ENCODE measurements around the gene PAWR. TPM values are rescaled to one million over a fixed set of nuclear protein-coding genes. Genes with fewer than 3 reads are reported as not detected.

The PAWR gene
- total RNA-seq, 1 donor from 2014 or later = 204 TPM

GRCh38 chr12:79659961-79660431 is 30.8 kb downstream of the PAWR start:
- no peak for DNase-seq (ENCODE audit: low read depth)
- FAIRE-seq = peak; percentile 82
- Histone ChIP-seq H4K20me1 (ENCODE audit: insufficient read depth, low read length) (peaks cover 64% of the 10 kb centered on the region), H3K9me3 (ENCODE audit: insufficient read depth, low read depth, low read length) (no peaks in the 10 kb centered on the region), H3K4me3 (ENCODE audit: insufficient read depth, low read depth, low read length) (no peak overlapping the region), H3K9ac (ENCODE audit: low read length) (no peak overlapping the region), H3K4me1 (ENCODE audit: insufficient read depth, low read length) (peaks cover 2% of the 10 kb centered on the region), H3K27ac (ENCODE audit: low read depth, low read length) (no peak overlapping the region), H3K79me2 (ENCODE audit: insufficient read depth, low read length) (peaks cover 99% of the 10 kb centered on the region), H3K4me2 (ENCODE audit: low read length) (no peak overlapping the region), H2AFZ (ENCODE audit: low read depth, low read length) (no peak overlapping the region), H3K36me3 (ENCODE audit: insufficient read depth, low read length) (peaks cover 16% of the 10 kb centered on the region), H3K27me3 (ENCODE audit: insufficient read depth, low read length) (no peaks in the 10 kb centered on the region)
- no peaks in the 10 kb centered on the region for H3K27me3 Mint-ChIP-seq (ENCODE audit: low read depth, unreplicated experiment)
- H3K4me1 Mint-ChIP-seq (ENCODE audit: low read depth, unreplicated experiment) = peaks cover 13% of the 10 kb centered on the region
- no peak overlapping the region for H3K4me3 Mint-ChIP-seq (ENCODE audit: unreplicated experiment)
- H3K27ac Mint-ChIP-seq (ENCODE audit: unreplicated experiment) = no peak overlapping the region
- H3K9me3 Mint-ChIP-seq (ENCODE audit: unreplicated experiment) = no peaks in the 10 kb centered on the region
- TF ChIP-seq EZH2 (IDR thresholded peaks at IDR 0.05; ENCODE audit: insufficient read depth, low read length) (no peak), CTCF (IDR thresholded peaks at IDR 0.05; ENCODE audit: insufficient read depth, low read depth, low read length) (no peak)
- H3K36me3 Mint-ChIP-seq (ENCODE audit: low read depth, unreplicated experiment) = peaks cover 2% of the 10 kb centered on the region

GRCh38 chr12:79658221-79658620 is 32.5 kb downstream of the PAWR start:
- peaks cover 71% of the 10 kb centered on the region for H4K20me1 ChIP-seq (ENCODE audit: insufficient read depth, low read length)
- no peaks in the 10 kb centered on the region for H3K9me3 Mint-ChIP-seq (ENCODE audit: unreplicated experiment)
- H3K27ac ChIP-seq (ENCODE audit: low read depth, low read length) = no peak overlapping the region
- no peak overlapping the region for H3K4me2 ChIP-seq (ENCODE audit: low read length)
- no peak overlapping the region for H3K4me3 ChIP-seq (ENCODE audit: insufficient read depth, low read depth, low read length)
- no peak overlapping the region for H3K27ac Mint-ChIP-seq (ENCODE audit: unreplicated experiment)
- DNase-seq (ENCODE audit: low read depth) (peak; percentile 50), FAIRE-seq (no peak)
- H3K36me3 ChIP-seq (ENCODE audit: insufficient read depth, low read length) = peaks cover 12% of the 10 kb centered on the region
- H2AFZ ChIP-seq (ENCODE audit: low read depth, low read length) = no peak overlapping the region
- peaks cover 99% of the 10 kb centered on the region for H3K79me2 ChIP-seq (ENCODE audit: insufficient read depth, low read length)
- no peaks in the 10 kb centered on the region for H3K27me3 ChIP-seq (ENCODE audit: insufficient read depth, low read length)
- H3K36me3 Mint-ChIP-seq (ENCODE audit: low read depth, unreplicated experiment) = peaks cover 8% of the 10 kb centered on the region
- no peak for TF ChIP-seq CTCF (IDR thresholded peaks at IDR 0.05; ENCODE audit: insufficient read depth, low read depth, low read length)
- TF ChIP-seq EZH2 (IDR thresholded peaks at IDR 0.05; ENCODE audit: insufficient read depth, low read length) = no peak
- no peak overlapping the region for H3K4me3 Mint-ChIP-seq (ENCODE audit: unreplicated experiment)
- H3K4me1 Mint-ChIP-seq (ENCODE audit: low read depth, unreplicated experiment) = peaks cover 18% of the 10 kb centered on the region
- H3K4me1 ChIP-seq (ENCODE audit: insufficient read depth, low read length) = peaks cover 2% of the 10 kb centered on the region
- H3K9ac ChIP-seq (ENCODE audit: low read length) = no peak overlapping the region
- no peaks in the 10 kb centered on the region for H3K27me3 Mint-ChIP-seq (ENCODE audit: low read depth, unreplicated experiment)
- H3K9me3 ChIP-seq (ENCODE audit: insufficient read depth, low read depth, low read length) = no peaks in the 10 kb centered on the region

GRCh38 chr12:79657136-79657535 is 33.6 kb downstream of the PAWR start:
- Mint-ChIP-seq H3K36me3 (ENCODE audit: low read depth, unreplicated experiment) (peaks cover 8% of the 10 kb centered on the region), H3K4me3 (ENCODE audit: unreplicated experiment) (no peak overlapping the region), H3K4me1 (ENCODE audit: low read depth, unreplicated experiment) (peaks cover 15% of the 10 kb centered on the region), H3K9me3 (ENCODE audit: unreplicated experiment) (no peaks in the 10 kb centered on the region), H3K27me3 (ENCODE audit: low read depth, unreplicated experiment) (no peaks in the 10 kb centered on the region), H3K27ac (ENCODE audit: unreplicated experiment) (no peak overlapping the region)
- Histone ChIP-seq H3K36me3 (ENCODE audit: insufficient read depth, low read length) (peaks cover 7% of the 10 kb centered on the region), H3K4me3 (ENCODE audit: insufficient read depth, low read depth, low read length) (no peak overlapping the region), H4K20me1 (ENCODE audit: insufficient read depth, low read length) (peaks cover 61% of the 10 kb centered on the region), H3K4me2 (ENCODE audit: low read length) (no peak overlapping the region), H3K27ac (ENCODE audit: low read depth, low read length) (no peak overlapping the region), H3K27me3 (ENCODE audit: insufficient read depth, low read length) (no peaks in the 10 kb centered on the region), H2AFZ (ENCODE audit: low read depth, low read length) (no peak overlapping the region), H3K9ac (ENCODE audit: low read length) (no peak overlapping the region), H3K79me2 (ENCODE audit: insufficient read depth, low read length) (peaks cover 99% of the 10 kb centered on the region), H3K4me1 (ENCODE audit: insufficient read depth, low read length) (peaks cover under 1% of the 10 kb centered on the region), H3K9me3 (ENCODE audit: insufficient read depth, low read depth, low read length) (no peaks in the 10 kb centered on the region)
- TF ChIP-seq EZH2 (IDR thresholded peaks at IDR 0.05; ENCODE audit: insufficient read depth, low read length) (no peak), CTCF (IDR thresholded peaks at IDR 0.05; ENCODE audit: insufficient read depth, low read depth, low read length) (no peak)
- FAIRE-seq (no peak), DNase-seq (ENCODE audit: low read depth) (no peak)
